Stimulated activated CD8-positive, alpha-beta memory T cell treated with anti-CD3 and anti-CD28 coated beads, Interleukin-2, amount 100 ng/mL, for 48 hours (primary cell): Measurements from ENCODE around the gene KIF27.
A peak's percentile ranks its signal among the peaks of the same experiment; 100 is the strongest.
"Not testable (repeated sequence)": the region's sequence is repeated elsewhere in the genome, so short reads cannot be mapped to it uniquely, and the experiment has no call there.

ENCODE experiments used
- DNase-seq, 2 donors: peaks; one replicate each; pipeline ENCODE4 v3.0.0-alpha.2; 2020; ENCODE audit warnings: low read depth in 2 of 2

Gene KIF27, protein sequence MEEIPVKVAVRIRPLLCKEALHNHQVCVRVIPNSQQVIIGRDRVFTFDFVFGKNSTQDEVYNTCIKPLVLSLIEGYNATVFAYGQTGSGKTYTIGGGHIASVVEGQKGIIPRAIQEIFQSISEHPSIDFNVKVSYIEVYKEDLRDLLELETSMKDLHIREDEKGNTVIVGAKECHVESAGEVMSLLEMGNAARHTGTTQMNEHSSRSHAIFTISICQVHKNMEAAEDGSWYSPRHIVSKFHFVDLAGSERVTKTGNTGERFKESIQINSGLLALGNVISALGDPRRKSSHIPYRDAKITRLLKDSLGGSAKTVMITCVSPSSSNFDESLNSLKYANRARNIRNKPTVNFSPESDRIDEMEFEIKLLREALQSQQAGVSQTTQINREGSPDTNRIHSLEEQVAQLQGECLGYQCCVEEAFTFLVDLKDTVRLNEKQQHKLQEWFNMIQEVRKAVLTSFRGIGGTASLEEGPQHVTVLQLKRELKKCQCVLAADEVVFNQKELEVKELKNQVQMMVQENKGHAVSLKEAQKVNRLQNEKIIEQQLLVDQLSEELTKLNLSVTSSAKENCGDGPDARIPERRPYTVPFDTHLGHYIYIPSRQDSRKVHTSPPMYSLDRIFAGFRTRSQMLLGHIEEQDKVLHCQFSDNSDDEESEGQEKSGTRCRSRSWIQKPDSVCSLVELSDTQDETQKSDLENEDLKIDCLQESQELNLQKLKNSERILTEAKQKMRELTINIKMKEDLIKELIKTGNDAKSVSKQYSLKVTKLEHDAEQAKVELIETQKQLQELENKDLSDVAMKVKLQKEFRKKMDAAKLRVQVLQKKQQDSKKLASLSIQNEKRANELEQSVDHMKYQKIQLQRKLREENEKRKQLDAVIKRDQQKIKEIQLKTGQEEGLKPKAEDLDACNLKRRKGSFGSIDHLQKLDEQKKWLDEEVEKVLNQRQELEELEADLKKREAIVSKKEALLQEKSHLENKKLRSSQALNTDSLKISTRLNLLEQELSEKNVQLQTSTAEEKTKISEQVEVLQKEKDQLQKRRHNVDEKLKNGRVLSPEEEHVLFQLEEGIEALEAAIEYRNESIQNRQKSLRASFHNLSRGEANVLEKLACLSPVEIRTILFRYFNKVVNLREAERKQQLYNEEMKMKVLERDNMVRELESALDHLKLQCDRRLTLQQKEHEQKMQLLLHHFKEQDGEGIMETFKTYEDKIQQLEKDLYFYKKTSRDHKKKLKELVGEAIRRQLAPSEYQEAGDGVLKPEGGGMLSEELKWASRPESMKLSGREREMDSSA (N-terminal part only)

DNA sequence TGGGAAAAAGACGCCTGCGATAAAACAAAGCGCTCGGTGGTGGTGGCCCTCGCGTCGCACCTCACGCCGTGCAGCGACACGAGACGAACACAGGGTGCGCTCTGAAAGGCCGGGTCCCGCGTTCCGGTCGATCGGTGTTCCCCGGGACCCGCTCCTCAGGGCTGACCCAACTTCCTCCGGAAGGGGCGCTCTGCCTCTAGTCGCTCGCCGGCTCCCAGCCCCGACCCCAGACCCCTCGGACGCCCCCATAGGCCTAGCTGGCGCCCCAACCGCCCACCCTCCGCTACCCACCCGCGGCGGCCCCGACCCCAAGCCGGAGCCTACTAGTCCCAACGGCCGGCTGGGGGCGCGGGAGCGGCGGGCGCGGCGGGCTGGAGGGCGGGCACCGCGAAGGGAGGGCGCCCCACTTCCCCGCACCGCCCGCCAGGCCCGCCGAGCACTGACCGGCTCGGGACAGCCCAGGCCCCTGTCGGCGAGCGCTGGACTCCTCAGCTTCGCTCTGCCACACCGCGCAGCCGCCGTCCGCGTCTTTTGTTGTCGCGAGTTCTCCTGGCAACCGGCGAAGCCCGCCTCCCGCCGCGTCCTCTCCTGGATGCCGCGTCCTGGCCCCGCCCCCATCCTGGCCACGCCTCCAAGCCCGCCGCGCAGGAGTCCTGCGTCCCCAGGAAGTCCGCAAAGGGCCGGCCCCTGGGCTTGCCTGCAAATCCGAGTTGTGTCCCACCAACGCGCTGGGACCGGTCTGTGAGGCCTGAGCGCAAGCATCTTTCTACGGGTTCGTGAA lies at the start of gene KIF27:
Gene KIF27 (minus strand): TSS at position 506 of the 781 bp plus-strand sequence. CDS start 5,841 bp downstream, outside the sequence.
- DNase-seq, result peak; percentile 98 to 99

DNA sequence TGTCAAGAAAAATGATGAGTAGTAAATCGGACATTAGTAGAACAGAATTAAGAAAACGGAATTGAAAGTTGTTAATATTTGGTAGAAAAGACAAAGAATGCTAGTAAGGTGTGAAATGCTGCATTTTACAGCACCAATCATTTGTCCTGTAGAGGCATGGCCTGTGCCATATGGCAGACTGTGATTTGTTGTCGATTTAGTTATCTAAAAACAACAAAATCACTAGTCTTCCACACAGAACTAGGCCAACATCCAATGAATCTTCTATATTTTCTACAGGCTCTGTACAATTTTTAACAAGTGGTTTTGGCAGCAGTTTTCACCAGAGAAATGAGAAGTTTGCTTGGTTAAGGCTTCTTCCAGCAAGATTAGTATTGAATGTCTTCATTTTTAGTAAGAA lies 48.4 kb upstream of the KIF27 start:
- DNase-seq, result no peak

DNA sequence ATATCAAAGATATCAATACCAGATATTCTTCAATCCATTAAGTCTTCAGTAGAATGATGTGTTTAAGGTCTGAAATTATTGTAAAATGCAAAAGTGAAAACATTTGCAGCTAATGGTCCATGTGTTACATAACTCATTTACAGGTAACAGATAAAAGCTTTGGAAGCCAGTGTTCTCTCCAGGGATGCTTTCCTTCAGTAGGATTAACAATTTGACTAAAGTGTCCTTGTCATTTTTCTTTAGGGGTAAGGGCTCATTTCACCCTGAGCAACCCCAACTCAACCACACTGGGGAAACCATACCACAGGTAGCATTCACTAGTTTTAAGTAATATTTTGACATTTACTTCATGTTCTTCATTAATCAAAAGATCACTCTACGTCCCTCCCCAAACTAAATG lies 45.8 kb upstream of the KIF27 start:
- DNase-seq, result no peak

DNA sequence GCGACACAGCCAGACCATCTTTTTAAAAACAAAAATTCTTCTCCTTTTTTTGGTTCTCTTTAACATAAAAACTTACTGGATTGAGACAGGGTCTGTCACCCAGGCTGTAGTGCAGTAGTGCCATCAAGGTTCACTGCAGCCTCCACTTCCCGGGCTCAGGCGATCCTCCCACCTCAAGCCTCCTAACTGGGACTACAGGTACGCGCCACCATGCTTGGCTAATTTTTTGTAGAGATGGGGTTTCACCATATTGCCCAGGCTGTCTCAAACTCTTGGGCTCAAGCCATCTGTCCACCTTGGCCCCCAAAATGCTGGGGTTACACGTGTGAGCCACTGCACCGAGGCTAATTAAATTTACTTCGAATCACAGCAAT lies 45.0 kb upstream of the KIF27 start:
- no peak for DNase-seq

DNA sequence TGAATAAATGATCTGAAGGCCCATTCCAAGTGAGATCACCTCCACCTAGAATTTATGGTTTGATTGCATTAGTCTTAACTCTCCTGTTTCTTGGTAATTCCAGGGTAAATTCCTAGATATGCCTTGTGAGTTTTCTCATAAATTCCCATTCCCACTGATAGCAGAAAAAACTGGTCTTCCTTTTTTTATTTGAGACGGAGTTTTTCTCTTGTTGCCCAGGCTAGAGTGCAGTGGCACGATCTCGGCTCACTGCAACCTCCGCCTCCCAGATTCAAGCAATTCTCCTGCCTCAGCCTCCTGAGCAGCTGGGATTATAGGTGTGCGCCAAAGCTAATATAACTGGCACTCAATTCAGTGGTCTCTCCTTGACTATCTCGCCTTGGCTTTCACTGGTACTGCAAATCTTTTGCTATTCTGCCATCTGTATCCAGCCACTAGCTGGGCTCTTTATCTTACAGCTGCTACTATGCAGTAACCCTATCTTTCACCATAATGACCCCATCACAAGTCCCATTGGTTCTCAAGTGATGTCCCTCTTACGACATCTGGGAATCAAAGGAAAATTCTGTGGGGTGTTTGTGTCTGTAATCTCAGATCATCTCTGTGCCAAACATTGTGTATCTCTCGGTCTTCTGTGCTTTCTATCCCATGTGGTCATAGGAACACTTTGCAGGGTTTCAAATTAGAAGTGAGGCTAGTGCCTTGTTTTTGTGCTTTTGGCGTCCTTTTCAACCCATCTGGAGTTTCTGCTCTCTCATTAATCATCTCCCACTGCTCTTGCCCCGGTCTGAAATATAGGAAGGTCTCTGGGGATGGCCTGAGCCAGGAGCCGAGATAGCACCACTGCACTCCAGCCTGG lies 44.3 kb upstream of the KIF27 start:
- no peak for DNase-seq

DNA sequence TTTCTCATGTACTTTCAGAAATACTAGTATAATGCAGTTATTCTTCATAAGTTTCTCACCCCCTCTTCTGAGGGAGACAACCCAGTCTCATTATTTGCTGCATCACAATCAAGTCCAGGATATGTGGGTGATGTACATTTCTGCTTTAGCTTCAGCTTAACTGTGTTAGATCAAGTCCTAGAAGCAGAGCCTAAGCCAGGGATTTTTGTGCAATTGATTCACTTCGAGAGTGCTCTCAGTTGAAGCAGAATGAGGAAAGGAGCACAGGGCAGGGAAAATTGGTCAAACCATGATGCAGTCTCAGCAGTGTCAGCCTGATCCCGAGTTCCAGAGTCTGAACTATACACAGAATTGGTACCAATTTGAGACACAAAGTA lies 43.7 kb upstream of the KIF27 start:
- DNase-seq, result no peak

DNA sequence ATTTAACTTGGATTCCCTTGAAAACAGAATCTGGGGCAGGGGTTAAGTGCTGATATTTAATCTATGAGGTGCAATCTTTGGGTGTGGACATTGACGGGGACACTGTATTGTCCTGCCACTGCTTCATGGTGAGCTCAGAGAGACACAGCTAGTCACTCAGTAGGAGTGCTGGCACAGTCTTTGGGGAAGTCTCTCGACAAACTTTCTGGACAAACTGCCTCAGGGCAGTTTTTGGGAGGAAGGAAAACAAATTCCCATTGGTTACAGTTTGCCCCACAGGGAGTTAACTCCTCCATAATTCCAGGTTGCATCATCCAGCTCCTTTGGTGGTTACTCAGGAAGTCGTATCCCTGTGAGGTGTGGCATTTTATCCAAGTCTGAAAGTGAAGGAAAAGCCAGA lies 40.9 kb upstream of the KIF27 start:
- no peak for DNase-seq

DNA sequence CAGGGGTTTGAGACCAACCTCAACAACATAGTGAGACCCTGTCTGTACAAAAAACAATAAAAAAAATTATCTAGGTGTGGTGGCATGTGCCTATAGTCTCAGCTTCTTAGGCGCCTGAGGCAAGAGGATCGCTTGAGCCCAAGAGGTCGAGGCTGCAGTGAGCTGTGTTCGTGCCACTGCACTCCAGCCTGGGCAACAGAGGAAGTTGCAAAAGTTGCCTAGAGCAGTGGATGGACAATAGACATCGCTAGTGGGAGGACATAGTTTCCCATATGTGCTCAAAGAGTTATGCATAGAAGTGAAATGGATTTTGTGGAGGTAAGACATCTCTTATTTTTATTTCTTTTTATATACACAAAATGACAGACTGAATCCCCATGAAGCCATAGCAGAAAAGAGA lies 39.8 kb upstream of the KIF27 start:
- no peak for DNase-seq

DNA sequence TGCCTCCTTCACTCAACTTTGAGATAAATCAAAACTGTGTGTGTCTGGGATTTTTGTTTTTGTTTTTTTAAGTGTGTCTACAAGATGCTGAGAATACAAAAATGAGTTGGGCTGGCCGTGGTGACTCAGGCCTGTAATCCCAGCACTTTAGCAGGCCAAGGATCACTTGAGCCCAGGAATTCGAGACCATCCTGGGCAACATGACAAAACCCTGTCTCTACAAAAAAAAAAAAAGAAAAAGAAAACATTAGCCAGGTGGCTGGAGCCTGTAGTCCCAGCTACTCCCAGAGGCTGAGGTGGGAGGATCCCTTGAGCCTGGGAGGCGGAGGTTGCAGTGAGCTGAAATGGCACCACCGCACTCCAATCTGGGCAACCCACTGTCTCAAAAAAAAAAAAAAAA lies 37.8 kb upstream of the KIF27 start:
- DNase-seq, result no peak

DNA sequence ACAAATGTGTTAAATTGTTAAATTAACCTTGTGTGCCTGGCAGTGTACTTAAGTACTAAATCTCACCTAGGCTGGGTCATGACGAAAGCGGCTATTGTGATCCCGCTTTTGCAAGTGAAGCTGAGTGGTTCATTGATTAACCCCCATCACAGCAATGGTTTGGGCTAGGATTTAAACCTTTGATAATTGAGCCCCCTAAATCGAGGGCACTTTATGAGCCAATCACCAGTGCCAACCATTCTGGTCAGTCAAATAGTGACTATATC lies 35.9 kb upstream of the KIF27 start:
- no peak for DNase-seq

DNA sequence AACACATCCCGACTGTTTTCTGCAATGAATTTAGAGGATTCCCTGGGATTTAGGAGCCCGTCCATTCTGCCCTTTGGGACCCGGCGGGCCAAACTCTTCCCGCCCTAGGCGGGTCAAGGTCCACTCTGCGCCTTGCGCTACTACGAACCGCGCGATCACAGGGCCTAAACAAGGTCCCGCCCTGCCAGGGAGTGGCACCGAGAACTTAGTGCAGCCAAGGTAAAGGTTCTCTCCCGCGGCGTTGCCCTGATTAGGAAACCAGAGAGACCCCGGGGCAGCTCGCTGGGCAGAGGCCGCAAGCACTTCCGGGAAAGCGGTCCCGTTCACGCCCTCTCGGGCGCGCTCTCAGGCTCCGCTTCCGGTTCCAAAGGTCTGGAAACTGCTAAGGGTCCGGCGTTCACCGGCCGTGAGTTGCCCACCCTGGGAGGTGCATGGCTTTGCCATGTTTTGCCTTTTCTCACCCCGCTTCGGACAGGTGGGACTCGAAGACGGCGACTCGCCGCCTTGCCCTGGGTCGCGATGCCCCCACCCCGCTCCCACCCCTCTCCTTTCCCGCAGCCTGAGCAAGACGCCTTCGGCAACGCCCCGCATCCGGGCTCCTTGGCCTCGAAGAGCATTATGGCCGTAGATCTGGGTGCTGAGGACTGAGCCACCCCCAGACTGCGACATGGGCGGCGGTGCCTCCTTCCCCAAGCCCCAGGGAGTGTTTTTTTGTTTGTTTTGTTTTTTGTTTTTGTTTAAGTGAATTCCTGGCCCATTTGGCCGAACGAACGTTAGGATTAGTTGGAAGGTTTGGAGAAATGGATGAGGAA lies 35.4 kb upstream of the KIF27 start:
- DNase-seq, result peak; percentile 51 to 53

DNA sequence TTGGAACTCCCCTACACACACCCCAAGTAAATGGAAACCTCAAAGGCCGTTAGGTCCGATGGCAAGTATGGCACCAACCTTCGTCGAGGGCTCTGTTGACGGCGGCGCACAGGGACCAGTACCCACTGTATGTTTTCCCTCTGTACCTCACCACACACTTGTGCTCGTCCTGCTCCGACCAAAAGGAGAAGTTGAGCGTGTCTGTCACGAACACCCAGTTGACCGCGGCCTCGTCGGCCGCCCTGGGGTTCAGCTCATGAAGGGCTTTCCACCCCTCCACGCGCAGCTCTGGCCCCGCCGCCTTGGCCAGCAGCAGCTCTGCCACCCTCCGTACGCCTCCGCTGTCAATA lies 34.8 kb upstream of the KIF27 start:
- DNase-seq, result peak; percentile 8 to 16

DNA sequence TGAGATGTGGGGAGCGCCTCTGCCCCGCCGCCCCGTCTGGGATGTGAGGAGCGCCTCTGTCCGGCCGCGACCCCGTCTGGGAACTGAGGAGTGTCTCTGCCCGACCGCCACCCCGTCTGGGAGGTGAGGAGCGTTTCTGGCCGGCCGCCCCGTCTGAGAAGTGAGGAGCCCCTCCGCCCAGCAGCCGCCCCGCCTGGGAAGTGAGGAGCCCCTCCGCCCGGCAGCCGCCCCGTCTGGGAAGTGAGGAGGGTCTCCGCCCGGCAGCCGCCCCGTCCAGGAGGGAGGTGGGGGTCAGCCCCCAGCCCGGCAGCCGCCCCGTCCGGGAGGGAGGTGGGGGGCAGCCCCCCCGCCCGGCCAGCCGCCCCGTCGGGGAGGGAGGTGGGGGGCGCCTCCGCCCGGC lies 26.9 kb upstream of the KIF27 start:
- DNase-seq, result not testable (repeated sequence)

DNA sequence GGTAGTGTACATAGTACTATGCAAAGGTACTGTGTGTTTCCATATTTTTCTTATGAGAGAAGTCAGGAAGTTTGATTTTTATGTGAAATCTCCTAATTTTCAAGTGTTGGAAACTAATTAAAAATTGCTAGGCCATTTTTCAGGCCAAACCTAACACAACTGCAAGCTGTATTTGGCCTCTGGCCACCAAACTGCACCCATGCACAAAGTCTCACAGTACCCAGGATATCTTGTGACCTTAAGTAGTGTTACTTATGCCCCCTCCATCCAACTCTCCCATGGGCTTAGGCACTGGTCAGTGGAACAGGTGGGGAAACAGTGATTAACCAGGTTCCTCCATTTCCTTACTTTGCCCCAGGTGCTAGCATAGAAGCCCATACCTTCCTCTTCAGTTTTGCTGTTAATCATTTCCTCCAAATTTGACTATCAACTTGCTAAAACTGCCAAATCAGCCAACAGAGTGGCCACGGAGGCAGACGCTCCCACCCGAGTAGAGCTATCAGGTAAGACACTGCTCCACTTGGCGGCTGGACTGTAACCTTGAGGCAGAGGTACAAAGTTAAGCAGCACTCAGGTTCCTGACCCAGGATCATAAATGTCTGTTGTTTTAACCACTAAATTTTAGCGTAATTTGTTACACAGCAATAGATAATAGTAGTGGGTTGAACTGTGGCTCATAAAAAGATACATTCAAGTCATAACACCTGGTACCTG lies 19.5 kb upstream of the KIF27 start:
- DNase-seq, result no peak

DNA sequence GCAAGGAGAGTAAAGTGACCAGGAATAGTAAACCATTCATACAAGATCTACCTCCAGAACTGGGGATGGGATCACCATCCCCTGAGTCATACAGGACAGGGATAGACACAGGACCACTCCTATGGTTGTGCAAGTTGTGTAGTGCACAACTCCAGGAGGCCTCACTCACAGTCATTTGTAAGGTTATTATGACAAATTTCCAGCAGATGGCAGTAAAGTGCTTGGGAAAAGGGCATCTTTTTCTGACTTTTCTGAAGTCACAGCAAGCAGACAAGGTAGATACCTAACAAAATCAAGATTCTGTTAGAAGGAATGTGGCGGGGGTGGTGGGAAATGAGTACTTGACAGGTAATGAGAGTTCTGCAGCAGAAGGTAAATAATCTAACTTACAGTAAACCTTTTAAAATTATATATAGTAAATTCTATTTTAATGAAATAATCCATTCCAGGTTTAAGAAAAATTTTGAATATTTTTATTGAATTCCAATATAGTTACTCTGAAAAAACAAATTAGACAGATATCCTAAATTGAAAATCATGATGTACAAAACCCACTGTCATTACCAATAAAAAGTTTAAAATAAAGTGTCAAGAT lies 16.7 kb upstream of the KIF27 start:
- no peak for DNase-seq

DNA sequence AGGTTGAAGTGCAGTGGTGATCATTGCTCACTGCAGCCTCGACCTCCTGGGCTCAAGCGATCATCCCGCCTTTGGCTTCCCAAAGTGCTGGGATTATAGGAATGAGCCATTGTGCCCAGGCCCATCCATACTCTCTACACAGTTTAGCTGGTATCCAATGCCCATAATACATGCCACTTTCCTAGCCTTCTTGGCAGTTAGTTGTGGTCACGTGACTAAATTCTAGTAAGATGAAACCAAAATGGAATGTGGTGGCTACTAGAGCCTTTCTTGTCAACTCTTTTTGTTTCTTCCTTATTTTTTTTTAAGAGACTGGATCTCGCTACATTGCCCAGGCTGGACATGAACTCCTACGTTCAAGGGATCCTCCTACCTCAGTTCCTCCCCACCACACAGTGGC lies 15.3 kb upstream of the KIF27 start:
- DNase-seq, result no peak

DNA sequence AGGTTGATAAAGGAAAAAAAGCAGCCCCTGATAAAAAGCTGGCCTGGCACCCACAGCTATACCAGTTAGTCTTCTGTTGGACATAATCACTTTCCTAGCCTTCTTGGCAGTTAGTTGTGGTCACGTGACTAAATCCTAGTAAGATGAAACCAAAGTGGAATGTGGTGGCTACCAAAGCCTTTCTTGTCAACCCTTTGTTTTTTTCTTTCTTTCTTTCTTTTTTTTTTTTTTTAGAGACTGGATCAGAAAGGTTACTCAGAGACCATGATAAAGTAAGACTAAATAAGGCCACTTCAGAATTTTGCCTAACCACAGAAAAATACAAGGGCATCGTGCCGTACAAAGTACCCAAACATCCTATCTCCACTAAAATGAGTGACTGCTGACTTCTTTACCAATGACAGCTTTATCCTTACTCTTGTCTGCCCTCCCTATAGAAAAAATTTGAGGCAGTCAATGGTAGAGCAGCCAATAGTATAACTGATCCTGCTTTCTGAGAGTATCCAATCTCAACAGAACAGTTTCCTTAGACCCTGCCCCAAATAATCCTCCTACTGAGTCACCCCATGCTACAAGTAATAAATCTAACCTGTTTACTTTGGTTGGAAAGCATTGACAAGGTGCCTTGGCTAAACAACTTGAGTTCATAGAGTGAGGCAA lies 14.2 kb upstream of the KIF27 start:
- DNase-seq, result no peak

DNA sequence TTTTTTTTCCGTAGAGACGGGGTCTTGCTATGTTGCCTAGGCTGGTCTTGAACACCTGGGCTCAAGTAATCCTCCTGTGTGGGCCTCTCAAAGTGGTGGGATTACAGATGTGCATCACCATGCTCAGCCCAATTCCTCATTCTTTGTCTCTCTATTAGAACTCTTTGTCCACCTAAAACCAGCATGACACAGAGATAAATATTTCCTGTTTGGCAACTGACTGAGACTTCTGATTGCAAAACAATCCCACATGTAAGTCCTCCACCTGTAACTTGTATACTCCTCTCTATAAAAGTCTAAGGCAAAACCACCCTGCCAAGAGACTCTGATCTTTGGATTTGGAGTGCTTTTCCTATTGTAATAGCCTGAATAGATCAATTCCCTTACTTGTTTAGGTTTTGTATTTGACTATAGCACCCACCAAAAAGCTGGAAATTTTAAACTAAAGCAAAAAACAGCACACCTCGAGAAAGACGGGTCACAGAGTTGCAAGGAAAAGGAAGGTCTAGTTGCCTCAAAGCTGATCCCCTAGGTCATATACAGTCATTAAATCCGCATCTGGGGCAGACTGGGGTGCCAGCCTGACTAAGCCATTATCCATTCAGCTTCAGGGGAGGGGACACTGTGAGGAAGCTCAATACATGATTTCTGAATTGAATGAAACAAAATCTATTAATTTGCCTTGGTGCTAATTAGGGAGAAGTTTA lies 13.5 kb upstream of the KIF27 start:
- no peak for DNase-seq
